ENCODE data around the gene GBX2. TPM values are rescaled to one million over a fixed set of nuclear protein-coding genes. Genes with fewer than 3 reads are reported as not detected.

Gene GBX2
- polyA plus RNA-seq, 1 experiment = 0.11 TPM

GRCh38 chr2:236178890-236179235, 10.7 kb upstream of the GBX2 start:
- Histone ChIP-seq H3K4me3 (ENCODE audit: low read depth, low read length) (peak overlapping the region; percentile 49), H3K27me3 (ENCODE audit: control insufficient read depth, insufficient read depth, low read length) (peaks cover 4% of the 10 kb centered on the region), H3K36me3 (ENCODE audit: control insufficient read depth, insufficient read depth, low read length) (no peaks in the 10 kb centered on the region)
- TF ChIP-seq CTCF (IDR thresholded peaks at IDR 0.05; ENCODE audit: insufficient read depth, low read depth, low read length) = no peak
- ChIA-PET POLR2A (no interaction called here), CTCF (interaction anchor here (0.7 to 15.1 kb wide), 8 partner anchors 10 to 419 kb away, joined by 3 to 198 read pairs (median 4); partner anchors contain the start of gene GBX2)
- DNase-seq (ENCODE audit: low read depth) = no peak

GRCh38 chr2:236177967-236178889, 10.0 kb upstream of the GBX2 start:
- H3K36me3 ChIP-seq (ENCODE audit: control insufficient read depth, insufficient read depth, low read length) = no peaks in the 10 kb centered on the region
- ChIA-PET POLR2A (no interaction called here), CTCF (interaction anchor here (0.7 to 15.1 kb wide), 20 partner anchors 9 to 902 kb away, joined by 3 to 198 read pairs (median 4); partner anchors contain the start of gene GBX2)
- H3K27me3 ChIP-seq (ENCODE audit: control insufficient read depth, insufficient read depth, low read length) = peaks cover 9% of the 10 kb centered on the region
- peak overlapping the region; percentile 49 for H3K4me3 ChIP-seq (ENCODE audit: low read depth, low read length)
- TF ChIP-seq CTCF (IDR thresholded peaks at IDR 0.05; ENCODE audit: insufficient read depth, low read depth, low read length) = peak; percentile 93
- no peak for DNase-seq (ENCODE audit: low read depth)

GRCh38 chr2:236177604-236177966, 9.4 kb upstream of the GBX2 start:
- TF ChIP-seq CTCF (IDR thresholded peaks at IDR 0.05; ENCODE audit: insufficient read depth, low read depth, low read length) = peak; percentile 26; the same call in 1 of the 2 replicates
- Histone ChIP-seq H3K36me3 (ENCODE audit: control insufficient read depth, insufficient read depth, low read length) (no peaks in the 10 kb centered on the region), H3K27me3 (ENCODE audit: control insufficient read depth, insufficient read depth, low read length) (peaks cover 15% of the 10 kb centered on the region), H3K4me3 (ENCODE audit: low read depth, low read length) (no peak overlapping the region)
- ChIA-PET POLR2A (no interaction called here), CTCF (interaction anchor here (0.7 to 15.1 kb wide), 17 partner anchors 8 to 903 kb away, joined by 3 to 198 read pairs (median 4); partner anchors contain the start of gene GBX2)
- DNase-seq (ENCODE audit: low read depth) = no peak

- peaks cover 21% of the 10 kb centered on the region for H3K27me3 ChIP-seq (ENCODE audit: control insufficient read depth, insufficient read depth, low read length)
- TF ChIP-seq CTCF (IDR thresholded peaks at IDR 0.05; ENCODE audit: insufficient read depth, low read depth, low read length) = no peak
- no peak for DNase-seq (ENCODE audit: low read depth)
- H3K4me3 ChIP-seq (ENCODE audit: low read depth, low read length) = no peak overlapping the region
- ChIA-PET POLR2A (no interaction called here), CTCF (interaction anchor here (1.0 to 15.1 kb wide), 9 partner anchors 8 to 411 kb away, joined by 3 to 198 read pairs (median 4); partner anchors contain the start of gene GBX2)
- no peaks in the 10 kb centered on the region for H3K36me3 ChIP-seq (ENCODE audit: control insufficient read depth, insufficient read depth, low read length)
Observed at GRCh38 chr2:236176951-236177350, 8.8 kb upstream of the GBX2 start.

GRCh38 chr2:236176417-236176816, 8.2 kb upstream of the GBX2 start:
- peaks cover 26% of the 10 kb centered on the region for H3K27me3 ChIP-seq (ENCODE audit: control insufficient read depth, insufficient read depth, low read length)
- no peaks in the 10 kb centered on the region for H3K36me3 ChIP-seq (ENCODE audit: control insufficient read depth, insufficient read depth, low read length)
- CTCF ChIA-PET = interaction anchor here (0.8 to 15.1 kb wide), 7 partner anchors 14 to 416 kb away, joined by 3 to 198 read pairs (median 5); no protein-coding TSS in a partner anchor
- no peak overlapping the region for H3K4me3 ChIP-seq (ENCODE audit: low read depth, low read length)
- no peak for DNase-seq (ENCODE audit: low read depth)
- peak; percentile 57 for TF ChIP-seq CTCF (IDR thresholded peaks at IDR 0.05; ENCODE audit: insufficient read depth, low read depth, low read length)
- POLR2A ChIA-PET = no interaction called here

Data from BJ (cell line).